K562 (cell line): ENCODE results near the gene ANKS1B. TPM values are rescaled to one million over a fixed set of nuclear protein-coding genes. Genes with fewer than 3 reads are reported as not detected.

Experiments used
- ATAC-seq: fragments of 200-7000 bp; cut with Tn5 transposase; 3 replicates; pipeline ENCODE4 v1.9.1; 2020; ENCODE audit warnings: moderate library complexity
- BruUV-seq: library from RNA; stranded (reverse); fragments of 400-500 nt; replicated peaks from 2 replicates; lab custom pipeline; 2021; lab: Mats Ljungman, UMichigan
- CTCF ChIA-PET: fragments of 300-600 bp; formaldehyde crosslinking; extraction: SDS; loops from one replicate; lab custom pipeline; 2021; ENCODE audit warnings: low intra/inter-chr PET ratio; lab: Yijun Ruan, JAX
- POLR2A ChIA-PET: fragments of 300-600, 350-650 bp; sonication (Branson Sonifier 250); formaldehyde crosslinking; extraction: SDS; loops from one replicate; lab custom pipeline; 2021; ENCODE audit warnings: antibody characterized with exemption, inconsistent platforms; lab: Yijun Ruan, JAX
- DNase-seq, 4 experiments: peaks; one replicate each; pipeline versions ENCODE4 v3.0.0 to v3.0.0-alpha.2; 2011 to 2018; ENCODE audit warnings: low spot score in 3 of 4, mixed read lengths in 3 of 4; ENCODE audit errors: extremely low read depth in 1 of 4
- FAIRE-seq: peaks from 2 replicates; lab custom pipeline; 2011; peaks lifted over from hg19 to GRCh38; lab: Jason Lieb, UNC
- H2AFZ ChIP-seq: 2 replicates; pipeline ENCODE4 v1.6.0; 2011; ENCODE audit warnings: low read depth, low read length, control low read depth, inconsistent platforms
- H3K27ac ChIP-seq: fragments of 200-600 bp; 3 replicates; pipeline ENCODE4 v1.8.0; 2011; ENCODE audit warnings: low read depth, mild to moderate bottlenecking, control low read depth, inconsistent platforms, low read length, moderate library complexity, mixed read lengths; ENCODE audit errors: extremely low read depth
- H3K27me3 ChIP-seq, 2 experiments: fragments of 300-600 bp in 1 of 2; 2 replicates in 1 of 2; 3 replicates in 1 of 2; pipeline versions ENCODE4 v1.6.0 to v1.8.0; 2011; ENCODE audit warnings: inconsistent platforms in 2 of 2, low read length in 2 of 2, mild to moderate bottlenecking in 1 of 2, mixed read lengths in 1 of 2, moderate library complexity in 1 of 2; ENCODE audit not compliant: control insufficient read depth in 2 of 2, insufficient read depth in 2 of 2
- H3K36me3 ChIP-seq: fragments of 300-600 bp; 3 replicates; pipeline ENCODE4 v1.8.0; 2011; ENCODE audit warnings: mild to moderate bottlenecking, low read length, inconsistent platforms; ENCODE audit not compliant: control insufficient read depth, insufficient read depth
- H3K4me1 ChIP-seq, 2 experiments: fragments of 200-600 bp in 1 of 2; replicated peaks in 1 of 2; 2 replicates in 1 of 2; 3 replicates in 1 of 2; pipeline versions ENCODE4 v1.5.1 to v1.8.0; 2011; ENCODE audit warnings: inconsistent platforms in 2 of 2, low read length in 2 of 2, mild to moderate bottlenecking in 1 of 2, mixed read lengths in 1 of 2, moderate library complexity in 1 of 2; ENCODE audit not compliant: control insufficient read depth in 2 of 2, insufficient read depth in 2 of 2
- H3K4me2 ChIP-seq: 2 replicates; pipeline ENCODE4 v1.6.1; 2011; ENCODE audit warnings: low read length, control low read depth, inconsistent platforms, mixed read lengths; ENCODE audit not compliant: insufficient read depth
- H3K4me3 ChIP-seq: fragments of 200-600 bp; sonication (generic), shearing (Covaris generic); 2 replicates; pipeline ENCODE4 v1.5.1; 2016; ENCODE audit warnings: control low read depth, inconsistent platforms
- H3K79me2 ChIP-seq: fragments of 200-600 bp; 3 replicates; pipeline ENCODE4 v1.8.0; 2011; ENCODE audit warnings: low read length, inconsistent platforms; ENCODE audit not compliant: control insufficient read depth, insufficient read depth
- H3K9ac ChIP-seq, 2 experiments: 2 replicates each; pipeline versions ENCODE4 v1.6.0 to v1.6.1; 2011; ENCODE audit warnings: low read depth in 2 of 2, low read length in 2 of 2, control low read depth in 1 of 2, inconsistent platforms in 1 of 2, mild to moderate bottlenecking in 1 of 2, mixed read lengths in 1 of 2; ENCODE audit not compliant: insufficient read depth in 1 of 2
- H3K9me1 ChIP-seq: one replicate; pipeline ENCODE4 v1.6.0; 2011; ENCODE audit warnings: inconsistent platforms, mild to moderate bottlenecking, low read length, moderate library complexity; ENCODE audit not compliant: control insufficient read depth, insufficient read depth
- H3K9me3 ChIP-seq: replicated peaks from 2 replicates; pipeline ENCODE4 v1.5.1; 2011; ENCODE audit warnings: low read depth, low read length, inconsistent platforms; ENCODE audit not compliant: control insufficient read depth, insufficient read depth
- H4K20me1 ChIP-seq: replicated peaks from 2 replicates; pipeline ENCODE4 v1.6.1; 2011; ENCODE audit warnings: low read length, inconsistent platforms, mixed read lengths; ENCODE audit not compliant: control insufficient read depth, insufficient read depth
- ATF7 ChIP-seq: fragments of 450-650 bp; IDR thresholded peaks from 2 replicates; pipeline ENCODE4 v1.7.1; 2014; ENCODE audit warnings: mild to moderate bottlenecking, moderate library complexity
- CBX8 ChIP-seq: fragments of 200-600 bp; sonication (generic); IDR thresholded peaks from 2 replicates; pipeline ENCODE4 v1.6.1; 2012; ENCODE audit warnings: borderline replicate concordance, mixed run types, low read depth, mild to moderate bottlenecking, moderate library complexity, mixed read lengths, low read length, control low read depth, inconsistent platforms; ENCODE audit not compliant: poor library complexity, severe bottlenecking; ENCODE audit errors: extremely low read depth
- CREB5 ChIP-seq: fragments of 250-450 bp; sonication (Bioruptor Pico); IDR thresholded peaks from 2 replicates; pipeline ENCODE4 v1.5.0; 2020; ENCODE audit warnings: mild to moderate bottlenecking
- DNMT1 ChIP-seq: fragments of 450-650 bp; IDR thresholded peaks from 2 replicates; pipeline ENCODE4 v1.6.1; 2016; ENCODE audit warnings: antibody characterized with exemption, mild to moderate bottlenecking
- ELK3 ChIP-seq: fragments of 450-650 bp; formaldehyde crosslinking; IDR thresholded peaks from 2 replicates; pipeline ENCODE4 v1.4.0; 2020; ENCODE audit warnings: mild to moderate bottlenecking
- FOXO4 ChIP-seq: fragments of 450-650 bp; formaldehyde crosslinking; IDR thresholded peaks from 2 replicates; pipeline ENCODE4 v1.4.0; 2020; ENCODE audit warnings: mild to moderate bottlenecking, moderate library complexity
- NKRF ChIP-seq: fragments of 450-650 bp; IDR thresholded peaks from 2 replicates; pipeline ENCODE4 v1.6.1; 2016; ENCODE audit warnings: borderline replicate concordance
- NR2C2 ChIP-seq, 2 experiments: fragments of 200-800 bp in 1 of 2; sonication (Bioruptor generic) in 1 of 2; sonication (generic) in 1 of 2; formaldehyde crosslinking in 1 of 2; IDR thresholded peaks; 2 replicates each; pipeline versions ENCODE4 v1.6.1 to v1.8.0; 2016 to 2022; ENCODE audit warnings: mild to moderate bottlenecking in 1 of 2, missing compliant biosample characterization in 1 of 2, missing genetic modification characterization in 1 of 2, missing genetic modification reagents in 1 of 2
- NUFIP1 ChIP-seq: fragments of 450-650 bp; IDR thresholded peaks from 2 replicates; pipeline ENCODE4 v1.6.1; 2018; ENCODE audit not compliant: partially characterized antibody
- RBFOX2 ChIP-seq: fragments of 200-400 bp; formaldehyde crosslinking; IDR thresholded peaks from 2 replicates; pipeline ENCODE4 v1.6.1; 2017; ENCODE audit warnings: low read depth, mild to moderate bottlenecking, low read length, moderate library complexity
- RBM22 ChIP-seq: fragments of 200-400 bp; formaldehyde crosslinking; IDR thresholded peaks from 2 replicates; pipeline ENCODE4 v1.6.1; 2018; ENCODE audit warnings: low read length, low read depth; ENCODE audit not compliant: poor library complexity, severe bottlenecking
- SRF ChIP-seq, 2 experiments: fragments of 250-450, 450-650 bp in 1 of 2; sonication (Bioruptor Pico) in 1 of 2; sonication (generic) in 1 of 2; formaldehyde crosslinking; IDR thresholded peaks; 2 replicates each; pipeline versions ENCODE4 v1.5.0 to v1.5.1; 2020 to 2022; ENCODE audit warnings: mild to moderate bottlenecking in 1 of 2, missing genetic modification reagents in 1 of 2
- ZBTB26 ChIP-seq: fragments of 450-650 bp; formaldehyde crosslinking; IDR thresholded peaks from 2 replicates; pipeline ENCODE4 v1.4.0; 2022; ENCODE audit warnings: missing genetic modification characterization
- ZNF263 ChIP-seq: sonication (generic); formaldehyde crosslinking; IDR thresholded peaks from 2 replicates; pipeline ENCODE4 v1.8.0; 2022; ENCODE audit warnings: mild to moderate bottlenecking, missing genetic modification reagents, borderline replicate concordance
- ZNF354B ChIP-seq: fragments of 250-450 bp; sonication (Bioruptor Pico); IDR thresholded peaks from 2 replicates; pipeline ENCODE4 v1.4.0; 2020
- whole genome bisulfite sequencing: fragments of 100-300 bp; shearing (Covaris generic); methylation state at CpG from one replicate; pipeline ENCODE4 v1.1.6; 2016; ENCODE audit warnings: low coverage, mixed read lengths; ENCODE audit not compliant: insufficient coverage; ENCODE audit errors: missing lambda C conversion rate; 5-methylcytosine and 5-hydroxymethylcytosine counted together
- in situ Hi-C: fragments of 300-500 bp; cut with MboI; formaldehyde crosslinking; loops from 4 replicates; pipeline ENCODE4 v1.15.0; 2018; ENCODE audit warnings: inconsistent platforms, mixed read lengths
- intact Hi-C: fragments of 100-400 bp; cut with micrococcal nuclease; formaldehyde crosslinking; loops from 2 replicates; pipeline ENCODE4 v1.14.2; 2022
- polyA plus RNA-seq, 8 experiments: library from polyadenylated mRNA; depleted of rRNA in 4 of 8; stranded (reverse) in 5 of 8; unstranded in 3 of 8; fragments of >200 nt; fragmentation: Nextera tagmentation in 2 of 8; fragmentation: Illumina TruSeq in 1 of 8; extraction: Ambion mirVana in 2 of 8; extraction: Trizol in 1 of 8; gene quantifications; 2 replicates each; pipeline versions ENCODE4 v1.2.1 to v1.2.3, GENCODE V29; 2011 to 2014; ENCODE audit warnings: inconsistent platforms in 1 of 8, missing spikeins in 1 of 8
- total RNA-seq, 7 experiments: library from RNA; depleted of rRNA in 6 of 7; stranded (reverse); fragments of >200 nt in 6 of 7; fragmentation: Illumina TruSeq in 2 of 7; extraction: Trizol in 2 of 7; gene quantifications; 2 replicates each; pipeline versions ENCODE4 v1.2.1 to v1.2.3, GENCODE V29; 2011 to 2021; ENCODE audit warnings: low replicate concordance in 1 of 7

ANKS1B gene
- total and polyA plus RNA-seq, 9 of the 15 experiments (the other 6 are each of a cell fraction or from before 2014, with no cell fraction given), result 0.04 to 0.47 (median 0.28) TPM; not detected in 4

GRCh38 chr12:99806304-99806703, 178.4 kb downstream of the ANKS1B start:
- H3K9me3 ChIP-seq, result no peaks in the 10 kb centered on the region
- no peak overlapping the region for H3K4me3 ChIP-seq
- H3K27ac ChIP-seq, result no peak overlapping the region
- no peaks in the 10 kb centered on the region for H3K79me2 ChIP-seq
- ATAC-seq, result no peak
- 2% methylated on average over 9 of the region's 9 CpGs for WGBS
- no TSS peak for BruUV-seq
- no peaks in the 10 kb centered on the region for H4K20me1 ChIP-seq
- no peak for DNase-seq
- in situ Hi-C loops (no loop called here), intact Hi-C loops (no loop called here)
- CTCF ChIA-PET, result no interaction called here
- no peak overlapping the region for H3K4me2 ChIP-seq
- H3K36me3 ChIP-seq, result no peaks in the 10 kb centered on the region
- no peaks in the 10 kb centered on the region for H3K27me3 ChIP-seq
- no peaks in the 10 kb centered on the region for H3K9me1 ChIP-seq
- POLR2A ChIA-PET, result interaction anchor here (0.8 kb wide), 1 partner anchor 9 kb away, joined by 3 read pairs; no protein-coding TSS in a partner anchor
- no peaks in the 10 kb centered on the region for H3K4me1 ChIP-seq
- TF ChIP-seq ZBTB26 (CRISPR knock-in tag), result no peak
- TF ChIP-seq SRF (CRISPR knock-in tag; IDR thresholded peaks at IDR 0.05), result no peak
- TF ChIP-seq NR2C2 (CRISPR knock-in tag; IDR thresholded peaks at IDR 0.05), result no peak
- no peak for TF ChIP-seq NR2C2 (tag; IDR thresholded peaks at IDR 0.05)
- no peak for TF ChIP-seq ZNF354B (CRISPR knock-in tag)
- no peak for TF ChIP-seq ATF7
- no peak for TF ChIP-seq NUFIP1
- TF ChIP-seq ELK3 (CRISPR knock-in tag), result no peak
- TF ChIP-seq NKRF, result no peak
- TF ChIP-seq DNMT1, result no peak
- no peak for TF ChIP-seq CBX8
- no peak for TF ChIP-seq CREB5 (CRISPR knock-in tag)
- no peak for TF ChIP-seq RBM22
- no peak for TF ChIP-seq RBFOX2
- no peak for TF ChIP-seq FOXO4 (CRISPR knock-in tag)
- TF ChIP-seq ZNF263 (CRISPR knock-in tag), result no peak
- FAIRE-seq, result no peak
- no peak overlapping the region for H3K9ac ChIP-seq
- no peak overlapping the region for H2AFZ ChIP-seq
